Vagina (tissue), 2 donors: ENCODE results near the gene EPS8L2. TPM values are rescaled to one million over a fixed set of nuclear protein-coding genes. Genes with fewer than 3 reads are reported as not detected.

ENCODE experiments used
- DNase-seq, 2 donors: peaks; one replicate each; pipeline ENCODE4 v3.0.0-alpha.2; 2017; ENCODE audit errors: extremely low spot score in 2 of 2
- H3K27ac ChIP-seq: fragments of 200-600 bp; sonication (generic); one replicate; pipeline ENCODE4 v1.5.1; 2019
- H3K27me3 ChIP-seq: fragments of 200-600 bp; sonication (generic); one replicate; pipeline ENCODE4 v1.5.1; 2019
- H3K36me3 ChIP-seq, 2 donors: fragments of 200-600 bp; sonication (generic); one replicate each; pipeline ENCODE4 v1.5.1; 2017 to 2019
- H3K4me1 ChIP-seq: fragments of 200-600 bp; sonication (generic); one replicate; pipeline ENCODE4 v1.5.1; 2019
- H3K4me3 ChIP-seq, 2 donors: fragments of 200-600 bp; sonication (generic); 1 replicate in 1 of 2; 2 replicates in 1 of 2; pipeline ENCODE4 v1.5.1; 2016 to 2019
- H3K9me3 ChIP-seq: fragments of 200-600 bp; sonication (generic); one replicate; pipeline ENCODE4 v1.5.1; 2019
- CTCF ChIP-seq, 3 experiments: fragments of 450-650 bp in 2 of 3; fragments of 200-600 bp in 1 of 3; sonication (generic) in 1 of 3; IDR thresholded peaks; one replicate each; pipeline ENCODE4 v1.5.1; 2017 to 2019; ENCODE audit warnings: antibody characterized with exemption in 3 of 3, mild to moderate bottlenecking in 2 of 3, moderate library complexity in 2 of 3
- POLR2A ChIP-seq, 2 donors: fragments of 450-650 bp; IDR thresholded peaks; one replicate each; pipeline ENCODE4 v1.6.1; 2017; ENCODE audit warnings: antibody characterized with exemption in 2 of 2, mild to moderate bottlenecking in 2 of 2, moderate library complexity in 2 of 2
- POLR2AphosphoS5 ChIP-seq, 2 donors: sonication (generic); formaldehyde crosslinking; IDR thresholded peaks; one replicate each; pipeline ENCODE4 v1.9.0; 2017; ENCODE audit warnings: antibody characterized with exemption in 2 of 2, mild to moderate bottlenecking in 2 of 2, low read depth in 1 of 2; ENCODE audit not compliant: insufficient read depth in 1 of 2
- intact Hi-C: fragments of 100-400 bp; cut with DNase I; formaldehyde crosslinking; loops from one replicate; pipeline ENCODE4 v1.15.1; 2023
- total RNA-seq: library from RNA; depleted of rRNA; stranded (reverse); fragments of >200 nt; gene quantifications from one replicate; pipeline ENCODE4 v1.2.3, GENCODE V29; 2016

The EPS8L2 gene
- total RNA-seq, 1 donor from 2014 or later = 195 TPM

GRCh38 chr11:724778-725386 lies 18.9 kb downstream of the EPS8L2 start:
- DNase-seq = peak in 1 of 2 donors; percentile 83
- Histone ChIP-seq H3K9me3 (no peaks in the 10 kb centered on the region), H3K27me3 (no peaks in the 10 kb centered on the region), H3K4me1 (peaks cover 51% of the 10 kb centered on the region), H3K4me3 (no peak overlapping the region), H3K27ac (no peak overlapping the region), H3K36me3 (peaks cover 0 to 12% of the 10 kb centered on the region in 2 donors)
- intact Hi-C loops = loop anchor here (5.0 to 10.0 kb wide), 2 partner anchors 63 to 170 kb away; no protein-coding TSS in a partner anchor
- TF ChIP-seq CTCF (IDR thresholded peaks at IDR 0.05) = no peak
- TF ChIP-seq POLR2A (IDR thresholded peaks at IDR 0.05) = no peak
- no peak for TF ChIP-seq POLR2AphosphoS5 (IDR thresholded peaks at IDR 0.05; ENCODE audit: insufficient read depth in 1 of 2, low read depth in 1 of 2)

GRCh38 chr11:725624-726202 lies 19.7 kb downstream of the EPS8L2 start:
- no peaks in the 10 kb centered on the region for H3K9me3 ChIP-seq
- intact Hi-C loops = loop anchor here (5.0 to 10.0 kb wide), 2 partner anchors 63 to 171 kb away; no protein-coding TSS in a partner anchor
- peak overlapping the region; percentile 28 to 40 for H3K4me3 ChIP-seq
- DNase-seq = no peak
- H3K36me3 ChIP-seq = peaks cover 0 to 8% of the 10 kb centered on the region in 2 donors
- no peak for TF ChIP-seq CTCF (IDR thresholded peaks at IDR 0.05)
- no peak for TF ChIP-seq POLR2AphosphoS5 (IDR thresholded peaks at IDR 0.05; ENCODE audit: insufficient read depth in 1 of 2, low read depth in 1 of 2)
- no peak for TF ChIP-seq POLR2A (IDR thresholded peaks at IDR 0.05)
- H3K27ac ChIP-seq = peak overlapping the region; percentile 81
- no peaks in the 10 kb centered on the region for H3K27me3 ChIP-seq
- H3K4me1 ChIP-seq = peaks cover 47% of the 10 kb centered on the region

GRCh38 chr11:726278-727220 lies 20.5 kb downstream of the EPS8L2 start:
- H3K4me3 ChIP-seq = peak overlapping the region; percentile 28 to 40
- peaks cover 39% of the 10 kb centered on the region for H3K4me1 ChIP-seq
- TF ChIP-seq CTCF (IDR thresholded peaks at IDR 0.05) = no peak
- peak in 1 of 2 donors; percentile 2 for TF ChIP-seq POLR2AphosphoS5 (IDR thresholded peaks at IDR 0.05; ENCODE audit: insufficient read depth in 1 of 2, low read depth in 1 of 2)
- peak in 1 of 2 donors; percentile 80 for DNase-seq
- no peaks in the 10 kb centered on the region for H3K36me3 ChIP-seq
- intact Hi-C loops = loop anchor here (5.0 to 10.0 kb wide), 2 partner anchors 64 to 172 kb away; no protein-coding TSS in a partner anchor
- no peaks in the 10 kb centered on the region for H3K27me3 ChIP-seq
- H3K9me3 ChIP-seq = no peaks in the 10 kb centered on the region
- peak overlapping the region; percentile 81 for H3K27ac ChIP-seq

- no peak overlapping the region for H3K4me3 ChIP-seq
- intact Hi-C loops = loop anchor here (5.0 to 10.0 kb wide), 2 partner anchors 65 to 172 kb away; no protein-coding TSS in a partner anchor
- no peaks in the 10 kb centered on the region for H3K36me3 ChIP-seq
- no peaks in the 10 kb centered on the region for H3K27me3 ChIP-seq
- H3K4me1 ChIP-seq = peaks cover 39% of the 10 kb centered on the region
- no peaks in the 10 kb centered on the region for H3K9me3 ChIP-seq
- peak overlapping the region; percentile 81 for H3K27ac ChIP-seq
- TF ChIP-seq POLR2AphosphoS5 (IDR thresholded peaks at IDR 0.05; ENCODE audit: insufficient read depth in 1 of 2, low read depth in 1 of 2) (no peak), CTCF (IDR thresholded peaks at IDR 0.05) (no peak), POLR2A (IDR thresholded peaks at IDR 0.05) (no peak)
- DNase-seq = no peak
Measured at GRCh38 chr11:727281-727701, 21.3 kb downstream of the EPS8L2 start.
